T-helper 1 cell treated with Interleukin-12 subunit alpha and Interleukin-12 subunit beta and Interleukin-4 antibody, amounts not matched to agents 30 ng/mL and 1 ng/mL, for 36 hours (primary cell): ENCODE results near the gene KRT78. TPM values are rescaled to one million over a fixed set of nuclear protein-coding genes. Genes with fewer than 3 reads are reported as not detected.
"Not testable (repeated sequence)": the region's sequence is repeated elsewhere in the genome, so short reads cannot be mapped to it uniquely, and the experiment has no call there.

ENCODE experiments used
- intact Hi-C: fragments of 100-400 bp; cut with micrococcal nuclease; formaldehyde crosslinking; loops from one replicate; pipeline ENCODE4 v1.15.1; 2024
- total RNA-seq: library from RNA; stranded (reverse); gene quantifications from 2 replicates; pipeline ENCODE4 v1.2.3, GENCODE V29; 2022

Gene KRT78
- total RNA-seq, 1 donor from 2014 or later, result not detected

- intact Hi-C loops, result no loop called here
Observed at GRCh38 chr12:52872644-52873389, 24.0 kb upstream of the KRT78 start.

- intact Hi-C loops, result loop anchor here (2.0 kb wide), 2 partner anchors 227 to 499 kb away; no protein-coding TSS in a partner anchor
Observed at GRCh38 chr12:52871291-52872039, 22.7 kb upstream of the KRT78 start.

- intact Hi-C loops, result loop anchor here (1.0 to 2.0 kb wide), 3 partner anchors 226 to 498 kb away; no protein-coding TSS in a partner anchor
Observed at GRCh38 chr12:52870361-52871290, 21.8 kb upstream of the KRT78 start.

GRCh38 chr12:52867642-52868041 is 18.8 kb upstream of the KRT78 start:
- intact Hi-C loops, result no loop called here

- intact Hi-C loops, result no loop called here
Observed at GRCh38 chr12:52867152-52867551, 18.4 kb upstream of the KRT78 start.

GRCh38 chr12:52865090-52865944 is 16.5 kb upstream of the KRT78 start:
- intact Hi-C loops, result loop anchor here (1.0 kb wide), 1 partner anchor 282 kb away; no protein-coding TSS in a partner anchor

- intact Hi-C loops, result no loop called here
Observed at GRCh38 chr12:52862023-52862422, 13.2 kb upstream of the KRT78 start.

- intact Hi-C loops, result no loop called here
Observed at GRCh38 chr12:52861511-52861910, 12.7 kb upstream of the KRT78 start.

GRCh38 chr12:52860102-52860823 is 11.5 kb upstream of the KRT78 start:
- intact Hi-C loops, result no loop called here

GRCh38 chr12:52857500-52857899 is 8.7 kb upstream of the KRT78 start:
- intact Hi-C loops, result no loop called here

- intact Hi-C loops, result no loop called here
Observed at GRCh38 chr12:52856787-52857186, 8.0 kb upstream of the KRT78 start.

- intact Hi-C loops, result not testable (repeated sequence)
Observed at GRCh38 chr12:52856077-52856476, 7.3 kb upstream of the KRT78 start.

- intact Hi-C loops, result no loop called here
Observed at GRCh38 chr12:52851787-52852186, 3.0 kb upstream of the KRT78 start.

- intact Hi-C loops, result no loop called here
Observed at GRCh38 chr12:52850681-52851080, 1.9 kb upstream of the KRT78 start.

GRCh38 chr12:52849511-52849910 is 717 bp upstream of the KRT78 start:
- intact Hi-C loops, result no loop called here

- intact Hi-C loops, result no loop called here
Observed at GRCh38 chr12:52847335-52848102, 1.3 kb downstream of the KRT78 start.

GRCh38 chr12:52846356-52846970 is 2.3 kb downstream of the KRT78 start:
- intact Hi-C loops, result no loop called here

GRCh38 chr12:52845946-52846345 is 2.8 kb downstream of the KRT78 start:
- intact Hi-C loops, result no loop called here

- intact Hi-C loops, result no loop called here
Observed at GRCh38 chr12:52844386-52844785, 4.4 kb downstream of the KRT78 start.
